ENCODE results near the gene TAS1R1. TPM values are rescaled to one million over a fixed set of nuclear protein-coding genes. Genes with fewer than 3 reads are reported as not detected.

The TAS1R1 gene
- total RNA-seq, 4 donors from 2014 or later, result not detected

- Histone ChIP-seq H3K4me3 (peak overlapping the region; percentile 74 to 95), H3K9me3 (no peaks in the 10 kb centered on the region), H3K4me1 (peaks cover 9 to 23% of the 10 kb centered on the region in 2 donors), H3K36me3 (no peaks in the 10 kb centered on the region), H3K27me3 (no peaks in the 10 kb centered on the region), H3K27ac (peak overlapping the region; percentile 99 to 100)
- intact Hi-C loops (cut with DNase I; ENCODE audit: low total_unique reads), result loop anchor here (2.0 kb wide), 1 partner anchor 47 kb away; the partner anchor contains the start of genes NOL9 and TAS1R1
- peak; percentile 56 to 57 for DNase-seq
- TF ChIP-seq POLR2A (IDR thresholded peaks at IDR 0.05) (no peak), CTCF (IDR thresholded peaks at IDR 0.05) (no peak)
Measured at GRCh38 chr1:6601923-6602668, 47.0 kb downstream of the TAS1R1 start.

DNA sequence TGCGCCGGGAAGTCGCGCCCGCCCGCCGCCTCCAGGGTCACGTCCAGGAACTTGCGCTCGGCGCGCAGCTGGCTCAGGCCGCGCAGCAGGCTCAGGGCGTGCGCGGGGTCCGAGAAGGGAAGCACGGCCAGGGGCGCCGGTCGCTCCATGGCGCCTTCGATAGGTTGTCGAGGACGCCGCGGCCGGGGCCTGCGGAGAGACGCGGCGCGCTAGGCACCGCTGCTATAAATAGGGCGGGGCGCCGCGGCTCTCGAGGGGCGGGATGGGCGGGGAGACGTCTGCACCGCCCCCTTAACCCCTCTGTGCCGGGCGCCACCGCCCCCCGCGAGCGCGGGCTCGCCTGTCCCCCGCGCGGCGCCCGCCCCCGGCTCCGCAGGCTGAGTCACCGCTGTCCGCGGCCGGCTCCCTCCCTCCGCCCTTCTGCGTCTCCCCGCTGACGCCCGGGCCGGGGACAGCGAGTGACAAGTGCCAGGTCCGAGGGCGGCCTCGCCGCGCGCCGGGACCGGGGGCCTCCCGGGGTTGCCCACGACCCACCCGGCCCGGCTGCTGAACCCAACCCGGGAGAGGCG is 47.6 kb downstream of the TAS1R1 start, which contains the start of gene KLHL21:
KLHL21 (minus strand) TSS at position 201 of the 569 bp plus-strand sequence; CDS start at position 149, 52 bp downstream.
- Histone ChIP-seq H3K27ac (peak within 1 kb of the TSS; percentile 99 to 100), H3K27me3 (no peaks in the 10 kb centered on the region), H3K4me1 (peaks cover 3 to 18% of the 10 kb centered on the region in 2 donors), H3K36me3 (no peaks in the 10 kb centered on the region), H3K9me3 (no peaks in the 10 kb centered on the region), H3K4me3 (peak within 1 kb of the TSS; percentile 74 to 95)
- DNase-seq, result peak; percentile 88 to 91
- intact Hi-C loops (cut with DNase I; ENCODE audit: low total_unique reads), result no loop called here
- peak in 2 of 4 experiments; percentile 5 to 22 for TF ChIP-seq CTCF (IDR thresholded peaks at IDR 0.05)
- TF ChIP-seq POLR2A (IDR thresholded peaks at IDR 0.05), result peak; percentile 74 to 91

- peak overlapping the region; percentile 74 to 95 for H3K4me3 ChIP-seq
- H3K36me3 ChIP-seq, result no peaks in the 10 kb centered on the region
- intact Hi-C loops (cut with DNase I; ENCODE audit: low total_unique reads), result no loop called here
- TF ChIP-seq POLR2A (IDR thresholded peaks at IDR 0.05) (no peak), CTCF (IDR thresholded peaks at IDR 0.05) (peak in 3 of 4 experiments; percentile 4 to 18 (median 12))
- H3K27ac ChIP-seq, result peak overlapping the region; percentile 99 to 100
- H3K27me3 ChIP-seq, result no peaks in the 10 kb centered on the region
- H3K4me1 ChIP-seq, result peaks cover 3 to 12% of the 10 kb centered on the region in 2 donors
- no peaks in the 10 kb centered on the region for H3K9me3 ChIP-seq
- peak; percentile 71 to 75 for DNase-seq
Measured at GRCh38 chr1:6603238-6603914, 48.3 kb downstream of the TAS1R1 start.

- peak; percentile 80 to 81 for DNase-seq
- Histone ChIP-seq H3K9me3 (no peaks in the 10 kb centered on the region), H3K4me1 (peaks cover 3 to 8% of the 10 kb centered on the region in 2 donors), H3K27me3 (no peaks in the 10 kb centered on the region), H3K36me3 (no peaks in the 10 kb centered on the region), H3K4me3 (peak overlapping the region; percentile 74 to 95), H3K27ac (peak overlapping the region; percentile 99 to 100)
- TF ChIP-seq POLR2A (IDR thresholded peaks at IDR 0.05) (peak in 1 of 2 donors; percentile 43), CTCF (IDR thresholded peaks at IDR 0.05) (no peak)
- intact Hi-C loops (cut with DNase I; ENCODE audit: low total_unique reads), result no loop called here
Measured at GRCh38 chr1:6603915-6604558, 48.9 kb downstream of the TAS1R1 start.
